Activated gamma-delta T cell treated with Interleukin-2 at 50 U/mL for 16 hours (primary cell): Measurements from ENCODE around the gene CD8A.
A peak's percentile ranks its signal among the peaks of the same experiment; 100 is the strongest.
"Not testable (repeated sequence)": the region's sequence is repeated elsewhere in the genome, so short reads cannot be mapped to it uniquely, and the experiment has no call there.

Experiments
- DNase-seq: peaks from one replicate; pipeline ENCODE4 v3.0.0-alpha.2; 2020

CD8A gene

DNA sequence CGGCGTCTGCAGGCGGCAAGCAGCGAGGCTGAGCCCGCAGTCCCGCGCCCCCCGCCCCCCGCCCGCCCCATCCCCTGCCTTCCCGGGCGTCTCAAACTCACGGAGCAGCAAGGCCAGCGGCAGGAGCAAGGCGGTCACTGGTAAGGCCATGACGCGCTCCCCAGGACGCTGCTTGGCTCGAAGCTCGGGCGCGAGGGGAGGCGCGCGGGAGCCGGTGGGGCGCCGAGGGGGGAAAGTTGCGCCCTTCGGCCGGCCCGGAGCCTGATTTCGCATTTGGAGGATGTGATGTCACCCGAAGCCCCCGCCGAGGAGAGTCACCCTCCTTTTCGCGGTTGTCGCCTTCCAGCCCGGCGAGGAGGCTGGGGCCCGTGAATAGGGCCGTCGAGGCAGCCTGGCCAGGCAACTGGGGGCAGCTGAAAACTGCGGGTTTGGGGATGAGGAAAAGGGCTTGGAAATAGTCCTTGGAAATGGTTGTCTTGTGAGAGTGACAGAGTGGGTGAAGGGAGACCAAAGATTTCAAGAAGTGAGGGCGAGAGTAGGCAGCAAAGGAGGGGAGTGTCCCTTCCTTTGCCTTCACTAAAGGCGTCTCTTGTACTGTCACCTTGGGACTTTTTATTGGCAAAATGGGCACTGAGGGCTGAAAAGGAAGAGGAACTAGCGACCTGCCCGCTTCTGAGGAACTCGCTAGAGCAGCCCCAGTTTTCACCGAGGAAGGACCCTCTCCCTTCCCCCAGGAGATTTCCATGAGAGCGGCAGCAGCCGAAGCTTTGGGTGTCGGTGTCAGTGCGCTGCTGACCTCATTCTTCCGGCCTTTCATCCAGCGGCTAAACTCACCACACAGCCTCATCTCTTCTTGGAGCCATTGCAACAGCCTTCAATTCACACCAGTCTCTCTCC is at the start of gene CD8A:
Gene CD8A, minus strand, starts transcription at position 238 of the 897 bp plus-strand sequence. Its CDS starts 88 bp downstream, at position 150.
- DNase-seq = no peak

DNA sequence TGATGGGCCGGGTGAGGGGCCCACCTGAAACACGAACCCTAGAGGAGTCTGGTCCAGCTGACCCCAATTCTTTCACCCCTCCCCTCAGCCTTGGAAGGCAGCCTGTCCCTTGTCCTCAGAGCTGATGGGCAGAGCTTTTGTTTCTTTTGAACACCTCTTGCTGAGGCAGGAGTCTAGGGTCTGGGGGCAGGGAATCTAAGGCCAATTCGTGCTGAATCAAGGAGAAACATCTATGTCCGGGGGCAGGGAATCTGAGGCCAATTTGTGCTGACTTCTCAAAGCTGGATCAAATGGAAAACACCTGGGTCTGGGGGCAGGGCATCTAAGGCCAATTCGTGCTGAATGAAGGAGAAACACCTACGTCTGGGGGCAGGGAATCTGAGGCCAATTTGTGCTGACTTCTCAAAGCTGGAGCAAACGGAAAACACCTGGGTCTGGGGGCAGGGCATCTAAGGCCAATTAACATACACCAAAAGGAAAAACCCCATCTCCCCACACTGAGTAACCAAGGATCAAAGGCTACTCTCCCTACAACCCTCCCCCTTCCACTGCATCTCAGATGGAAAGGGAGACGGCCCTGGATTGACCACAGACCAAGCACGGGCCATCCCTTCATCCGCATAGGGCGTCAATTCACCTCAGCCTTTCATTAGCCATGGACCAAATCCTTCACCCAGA is 49.3 kb upstream of the CD8A start:
- DNase-seq = not testable (repeated sequence)

DNA sequence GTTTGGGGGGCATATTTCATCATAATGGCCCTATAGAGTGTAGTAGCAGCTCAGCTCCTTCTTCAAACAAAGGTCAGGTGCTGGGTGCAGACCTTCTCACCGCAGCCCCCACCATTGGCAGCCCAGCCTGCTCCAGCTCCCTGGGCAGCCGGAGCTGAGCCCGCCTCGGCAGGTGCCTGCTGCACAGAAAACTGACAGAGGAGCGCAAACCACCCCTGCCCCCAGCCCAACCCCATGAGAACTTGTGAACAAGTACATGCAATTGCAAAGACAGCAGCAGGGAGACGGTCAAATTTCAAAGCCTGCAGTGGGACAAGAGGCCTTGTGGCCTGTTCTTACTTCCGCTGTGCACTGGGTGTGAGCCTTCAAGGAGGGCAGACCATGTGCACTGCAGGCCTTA is 48.7 kb upstream of the CD8A start:
- DNase-seq = not testable (repeated sequence)

DNA sequence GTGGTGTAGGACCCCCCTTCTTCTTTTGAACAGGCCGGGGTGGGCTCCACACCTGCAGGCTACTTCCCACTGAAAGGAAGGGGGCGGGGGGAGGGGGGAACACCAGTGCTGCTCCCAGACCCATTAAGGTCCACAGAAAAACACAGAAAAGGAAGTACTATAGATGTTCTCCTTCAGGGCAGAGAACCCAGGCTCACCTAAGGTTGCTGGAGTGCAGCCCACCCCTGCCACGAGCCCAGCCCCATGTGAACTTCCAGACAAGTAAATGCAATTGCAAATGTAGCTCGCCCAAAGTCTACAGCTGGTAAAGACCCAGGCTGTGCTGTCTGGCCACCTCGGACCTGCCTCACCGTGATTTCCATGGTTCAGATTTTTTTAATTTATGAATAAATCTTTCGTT is 47.0 kb upstream of the CD8A start:
- not testable (repeated sequence) for DNase-seq

DNA sequence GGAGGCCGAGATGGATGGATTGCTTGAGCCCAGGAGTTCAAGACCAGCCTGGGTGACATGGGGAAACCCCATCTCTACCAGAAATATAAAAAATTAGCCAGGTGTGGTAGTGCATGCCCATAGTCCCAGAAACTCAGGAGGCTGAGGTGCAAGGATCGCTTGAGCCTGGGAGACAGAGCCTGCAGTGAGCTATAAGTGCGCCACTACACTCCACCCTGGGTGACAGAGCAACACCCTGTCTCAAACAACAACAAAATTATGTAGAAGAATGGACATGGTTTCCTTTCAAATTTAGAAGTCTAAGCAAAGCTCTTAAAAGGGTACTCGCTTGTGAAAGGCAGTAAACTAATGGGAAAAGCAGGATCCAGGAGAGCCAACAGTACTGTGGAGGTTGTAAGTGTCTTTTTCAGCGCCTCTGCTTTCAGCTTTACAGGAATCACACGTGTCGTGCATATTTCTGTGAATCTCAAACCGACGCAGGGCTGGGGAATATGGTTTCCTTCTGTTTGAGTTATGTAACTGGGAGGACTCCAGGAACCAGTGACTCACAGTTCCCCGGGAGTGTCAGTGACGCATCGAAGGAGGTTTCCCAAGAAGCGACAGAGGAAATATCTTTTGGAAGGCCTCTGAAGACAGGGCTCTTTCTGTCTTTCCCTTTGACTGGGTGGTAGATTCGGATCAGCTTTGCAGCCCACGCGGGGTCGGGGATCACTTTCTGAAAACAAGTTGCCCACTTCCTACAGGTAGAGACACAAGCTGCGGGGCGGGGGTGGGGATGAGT is 46.4 kb upstream of the CD8A start:
- DNase-seq = not testable (repeated sequence)

DNA sequence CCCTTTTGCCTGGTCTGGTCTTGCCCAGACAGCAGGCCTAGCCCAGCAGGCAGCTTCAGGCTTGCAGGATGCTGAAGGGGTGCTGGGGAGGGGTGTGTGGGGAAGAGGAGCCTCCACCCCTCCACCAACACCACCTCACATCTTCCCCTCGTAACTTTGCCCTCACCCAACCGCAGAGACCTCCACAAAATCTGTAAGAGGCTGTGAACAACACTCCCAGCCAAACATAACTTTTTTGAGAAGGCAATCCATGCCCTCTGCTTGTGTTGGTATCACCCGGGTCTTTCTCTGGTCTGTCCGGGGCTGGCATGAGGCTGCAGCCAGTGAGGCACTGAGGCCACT is 44.8 kb upstream of the CD8A start:
- DNase-seq = not testable (repeated sequence)

DNA sequence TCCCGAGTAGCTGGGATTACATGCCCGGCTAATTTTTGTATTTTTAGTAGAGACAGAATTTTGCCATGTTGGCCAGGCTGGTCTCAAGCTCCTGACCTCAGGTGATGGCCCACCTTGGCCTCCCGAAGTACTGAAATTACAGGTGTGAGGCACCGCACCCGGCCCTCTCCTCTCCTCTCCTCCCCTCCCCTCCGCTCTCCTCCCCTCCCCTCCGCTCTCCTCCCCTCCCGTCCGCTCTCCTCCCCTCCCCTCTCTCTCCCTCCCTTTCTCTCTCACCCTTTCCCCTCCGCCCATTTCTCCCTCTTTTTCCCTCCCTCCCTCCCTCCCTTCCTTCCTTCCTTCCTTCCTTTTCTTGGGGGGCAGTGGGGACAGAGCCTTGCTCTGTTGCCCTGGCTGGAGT is 42.6 kb upstream of the CD8A start:
- DNase-seq = no peak

DNA sequence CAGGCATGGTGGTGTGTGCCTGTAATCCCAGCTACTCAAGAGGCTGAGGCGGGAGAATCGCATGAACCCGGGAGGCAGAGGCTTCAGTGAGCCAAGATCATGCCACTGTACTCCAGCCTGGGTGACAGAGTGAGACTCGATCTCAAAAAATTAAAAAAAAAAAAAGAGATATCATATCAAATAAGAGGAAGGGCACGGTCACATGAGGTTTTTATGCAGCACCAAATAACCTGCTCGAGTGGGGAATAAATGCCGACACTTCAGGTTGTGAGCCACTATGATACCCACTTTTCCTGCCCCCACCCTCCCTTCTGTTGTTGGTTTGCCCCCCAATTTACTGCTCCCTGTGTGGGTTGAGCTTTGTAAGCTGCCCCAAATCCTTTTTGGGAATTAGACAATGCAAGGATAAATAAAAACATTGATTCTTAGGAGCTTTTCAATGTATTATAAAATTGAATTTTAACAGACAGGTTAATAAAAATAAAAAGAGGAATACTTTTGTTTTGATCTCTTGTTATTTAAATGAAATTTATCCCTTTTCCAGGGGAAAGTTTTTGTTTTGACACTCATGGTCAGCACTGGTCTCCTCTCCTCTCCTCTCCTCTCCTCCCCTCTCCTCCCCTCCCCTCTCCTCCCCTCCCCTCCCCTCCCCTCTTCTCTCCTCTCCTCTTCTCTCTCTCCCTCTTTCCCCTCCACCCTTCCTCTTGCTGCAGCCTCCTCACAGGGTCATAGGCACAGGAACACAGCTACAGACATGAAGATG is 41.8 kb upstream of the CD8A start:
- no peak for DNase-seq

DNA sequence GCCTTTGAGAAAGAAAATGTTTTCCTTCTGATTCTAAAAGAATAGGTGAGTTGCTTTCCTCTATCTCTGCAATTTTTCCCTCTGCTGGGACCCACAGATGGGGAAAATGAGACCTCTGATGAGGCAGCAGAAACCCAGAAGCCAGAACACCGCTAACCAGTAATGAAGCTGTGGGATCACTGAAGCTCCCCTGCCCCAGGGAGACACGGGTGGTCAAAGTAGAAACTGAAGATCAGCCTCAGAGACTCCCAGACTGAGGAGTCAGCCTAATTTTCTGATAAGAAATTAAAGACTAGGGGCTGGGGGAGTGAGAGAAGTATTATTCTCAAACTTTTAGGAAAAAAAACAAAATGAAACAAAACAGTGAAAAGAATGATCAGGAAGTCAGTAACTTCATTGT is 40.8 kb upstream of the CD8A start:
- DNase-seq = no peak

DNA sequence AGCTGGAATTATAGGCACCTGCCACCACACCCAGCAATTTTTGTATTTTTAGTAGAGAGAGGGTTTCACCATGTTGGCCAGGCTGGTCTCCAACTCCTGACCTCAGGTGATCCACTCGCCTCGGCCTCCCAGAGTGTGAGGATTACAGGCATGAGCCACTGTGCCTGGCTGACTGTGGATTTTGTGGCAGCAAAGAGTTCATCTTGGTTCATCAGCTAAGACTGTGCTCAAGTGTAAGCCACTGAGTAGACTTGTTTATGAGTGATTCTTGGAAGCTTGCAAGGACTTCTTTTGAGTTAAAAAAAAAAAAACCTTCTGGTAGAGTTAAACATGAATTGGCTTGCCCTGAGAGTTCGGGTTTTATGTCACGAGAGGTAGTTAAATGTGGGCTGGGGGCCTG is 36.2 kb upstream of the CD8A start:
- no peak for DNase-seq

DNA sequence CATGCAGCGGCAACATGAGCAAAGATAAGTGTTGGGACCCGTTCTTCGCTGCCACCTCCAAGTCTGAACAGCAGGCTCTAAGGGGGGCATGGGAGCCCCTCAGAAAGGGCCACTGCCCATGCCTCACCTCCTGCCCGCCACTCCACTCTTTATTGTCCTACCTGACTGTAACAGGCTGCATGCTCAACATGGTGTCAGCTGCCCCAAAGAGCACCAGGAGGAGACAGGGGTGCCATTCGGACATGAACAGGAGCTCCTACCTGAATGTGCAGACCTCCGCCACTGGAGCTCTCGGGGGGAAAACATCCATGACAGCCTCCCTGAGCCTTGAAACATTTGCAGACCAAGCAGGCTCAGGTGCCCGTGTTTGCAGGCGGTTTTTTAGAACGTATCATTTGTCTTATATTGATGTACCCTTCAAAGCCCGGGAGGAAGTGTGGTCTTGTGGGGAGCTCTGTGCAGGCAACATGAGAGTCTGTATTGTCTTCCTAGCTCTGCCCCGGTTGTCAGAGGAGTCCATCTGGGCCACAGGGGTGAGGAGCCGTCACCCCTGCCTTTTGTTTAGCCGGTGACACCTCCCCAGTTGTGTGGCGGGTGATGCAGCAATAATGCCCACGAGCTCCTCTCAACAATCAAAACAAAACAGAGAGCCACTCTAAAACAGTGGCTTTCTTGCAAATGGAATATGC is 35.1 kb upstream of the CD8A start:
- DNase-seq = peak; percentile 59

DNA sequence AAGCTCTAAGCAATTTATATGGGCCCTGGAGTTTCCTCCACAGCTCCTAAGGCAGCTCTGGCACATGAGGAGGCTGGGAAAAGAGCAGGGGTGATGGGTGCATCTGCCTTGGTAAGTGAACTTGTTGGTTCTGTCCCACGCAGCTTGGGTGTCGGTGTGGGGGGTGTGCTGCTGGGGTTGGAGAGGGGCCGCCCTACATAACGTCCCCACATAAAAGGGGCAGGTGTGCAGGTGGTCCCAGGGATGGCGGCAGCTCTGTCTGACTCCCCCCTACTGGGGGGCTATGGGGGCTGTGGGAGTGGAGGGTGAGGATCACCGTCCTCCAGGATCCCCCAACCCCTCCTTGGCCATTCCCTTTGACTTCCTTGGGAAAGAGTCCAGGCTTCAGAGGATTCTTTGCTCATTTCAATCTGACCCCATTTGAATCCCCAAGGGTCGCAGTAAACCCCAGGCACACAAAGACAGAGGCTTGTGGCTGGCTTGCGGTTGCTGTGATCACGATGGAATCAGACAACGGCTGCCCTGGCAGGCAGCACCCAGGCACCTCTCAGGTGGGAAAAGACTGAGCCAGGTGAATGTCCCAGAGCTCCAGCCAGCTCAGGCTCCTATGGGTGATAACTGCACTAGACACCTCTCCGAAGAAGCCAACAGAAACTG is 34.5 kb upstream of the CD8A start:
- DNase-seq = no peak

DNA sequence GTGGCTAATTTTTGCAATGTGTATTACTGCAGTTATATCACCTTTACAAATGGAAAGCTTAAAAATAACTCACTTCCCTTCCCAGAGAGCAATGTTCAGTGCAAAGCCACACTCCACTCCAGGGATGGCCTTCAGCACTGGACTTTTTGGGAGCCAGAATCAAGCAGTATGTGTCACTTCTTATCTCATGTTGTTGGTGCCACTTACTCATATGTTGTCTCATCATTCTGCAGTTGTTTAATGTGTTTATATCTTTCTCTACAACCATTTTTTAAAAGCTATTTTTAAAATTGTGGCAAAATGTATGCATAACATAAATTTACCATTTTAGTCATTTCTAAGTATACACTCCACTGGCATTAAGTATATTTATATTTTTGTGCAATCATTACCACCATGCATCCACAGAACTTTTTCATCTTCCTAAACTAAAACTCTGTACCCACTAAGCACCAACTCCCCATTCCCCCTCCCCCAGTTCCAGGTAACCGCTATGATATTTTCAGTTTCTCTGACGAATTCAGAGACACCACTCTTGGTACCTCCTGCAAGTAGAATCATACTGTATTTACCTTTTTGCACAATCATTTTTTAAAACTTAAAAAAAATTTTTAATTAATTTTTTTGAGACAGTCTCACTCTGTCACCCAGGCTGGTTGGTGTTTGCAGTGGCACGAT is 32.1 kb upstream of the CD8A start:
- DNase-seq = no peak

DNA sequence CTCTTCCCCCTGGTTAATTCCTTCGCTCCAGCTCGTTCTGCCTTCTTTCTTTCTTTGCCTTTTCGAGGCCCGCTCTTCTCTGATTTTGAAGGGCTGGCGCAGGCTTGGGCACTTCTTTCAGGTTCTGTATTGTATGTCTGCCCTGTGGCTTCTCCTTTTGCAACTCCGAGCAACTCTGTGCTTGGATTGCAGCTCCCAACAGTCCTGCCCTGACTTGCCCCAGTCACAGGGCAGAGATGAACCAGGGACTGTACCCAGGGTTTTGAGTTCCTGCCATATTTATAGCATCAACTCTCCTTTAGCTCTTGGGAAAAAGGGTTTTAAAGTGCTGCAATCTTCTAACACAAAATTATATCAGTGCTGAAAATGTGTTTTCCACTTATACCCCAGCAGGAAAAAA is 31.1 kb upstream of the CD8A start:
- DNase-seq = no peak

DNA sequence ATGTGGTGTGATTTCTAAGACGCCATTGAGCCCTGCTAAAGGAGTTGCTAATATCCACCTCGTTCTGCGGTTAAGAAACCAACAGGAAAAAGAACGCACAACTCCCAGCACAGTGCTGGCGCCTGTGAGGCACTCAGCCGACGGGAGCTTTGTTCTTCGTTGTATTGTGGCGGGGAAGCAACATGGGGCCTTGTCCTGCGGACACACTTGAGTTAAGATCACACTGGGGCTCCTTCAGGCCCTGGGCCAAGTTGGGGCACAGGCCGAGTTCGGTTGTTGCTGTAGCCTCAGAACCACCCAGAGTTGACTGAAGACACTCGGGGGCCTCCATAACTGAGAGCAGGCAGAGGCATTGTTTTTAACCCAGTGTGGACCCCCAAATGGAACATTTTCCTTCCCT is 30.6 kb upstream of the CD8A start:
- DNase-seq = no peak

DNA sequence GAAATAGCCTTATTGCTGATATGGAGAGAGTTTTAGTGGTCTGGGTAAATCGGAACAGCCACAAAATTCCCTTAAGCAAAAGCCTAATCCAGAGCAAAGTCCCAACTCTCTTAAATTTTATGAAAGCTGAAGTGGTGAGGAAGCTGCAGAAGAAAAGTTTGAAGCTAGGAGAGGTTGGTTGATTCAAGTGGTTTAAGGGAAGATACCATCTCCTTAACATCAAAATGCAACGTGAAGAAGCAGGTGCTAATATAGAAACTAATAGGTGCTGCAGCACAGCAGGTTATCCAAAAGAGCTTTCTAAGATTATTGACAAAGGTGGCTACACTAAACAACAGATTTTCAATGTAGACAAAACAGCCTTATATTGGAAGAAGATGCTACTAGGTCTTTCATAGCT is 28.2 kb upstream of the CD8A start:
- no peak for DNase-seq

DNA sequence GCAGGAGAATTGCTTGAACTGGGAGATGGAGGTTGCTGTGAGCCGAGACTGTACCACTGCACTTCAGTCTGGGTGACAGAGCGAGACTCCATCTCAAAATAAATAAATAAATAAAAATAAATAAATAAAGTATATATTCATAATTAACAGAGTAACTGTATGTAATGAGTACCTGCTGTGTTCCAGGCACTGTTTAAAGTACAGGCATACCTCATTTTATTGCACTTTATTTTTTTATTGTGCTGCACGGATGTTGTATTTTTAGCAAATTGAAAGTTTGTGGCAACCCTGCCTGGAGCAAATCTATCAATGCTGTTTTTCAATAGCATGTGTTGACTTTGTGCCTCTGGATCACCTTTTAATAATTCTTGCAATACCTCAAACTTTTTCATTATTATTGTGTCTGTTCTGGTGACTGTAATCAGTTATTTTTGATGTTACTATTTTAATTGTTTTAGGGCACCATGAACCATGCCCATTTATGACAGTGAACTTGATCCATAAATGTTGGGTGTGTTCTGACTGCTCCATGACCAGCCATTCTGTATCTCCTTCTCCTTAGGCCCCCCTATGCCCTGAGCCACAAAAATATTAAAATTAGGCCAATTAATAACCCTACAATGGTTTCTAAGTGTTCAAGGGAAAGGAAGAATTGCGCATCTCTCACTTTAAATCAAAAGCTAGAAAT is 27.5 kb upstream of the CD8A start:
- DNase-seq = no peak

DNA sequence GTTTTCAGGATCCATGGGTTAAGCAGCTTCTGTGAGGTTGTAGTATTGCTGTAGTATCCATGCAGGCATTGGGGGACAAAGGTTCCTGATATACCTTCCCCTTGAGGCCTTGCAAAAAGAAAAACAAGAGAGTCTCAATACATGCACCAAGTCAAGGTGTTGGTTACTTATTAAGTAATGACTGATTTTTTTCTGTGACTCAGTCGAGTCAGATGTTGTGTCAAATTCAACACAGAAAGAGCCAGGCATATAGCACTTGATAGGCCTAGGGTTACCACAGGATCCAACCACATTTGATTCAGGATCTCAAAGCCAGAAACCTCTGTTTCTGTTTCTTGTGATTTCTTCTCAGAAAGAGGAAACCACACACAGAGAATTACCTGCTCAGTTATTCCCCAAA is 24.9 kb upstream of the CD8A start:
- DNase-seq = no peak

DNA sequence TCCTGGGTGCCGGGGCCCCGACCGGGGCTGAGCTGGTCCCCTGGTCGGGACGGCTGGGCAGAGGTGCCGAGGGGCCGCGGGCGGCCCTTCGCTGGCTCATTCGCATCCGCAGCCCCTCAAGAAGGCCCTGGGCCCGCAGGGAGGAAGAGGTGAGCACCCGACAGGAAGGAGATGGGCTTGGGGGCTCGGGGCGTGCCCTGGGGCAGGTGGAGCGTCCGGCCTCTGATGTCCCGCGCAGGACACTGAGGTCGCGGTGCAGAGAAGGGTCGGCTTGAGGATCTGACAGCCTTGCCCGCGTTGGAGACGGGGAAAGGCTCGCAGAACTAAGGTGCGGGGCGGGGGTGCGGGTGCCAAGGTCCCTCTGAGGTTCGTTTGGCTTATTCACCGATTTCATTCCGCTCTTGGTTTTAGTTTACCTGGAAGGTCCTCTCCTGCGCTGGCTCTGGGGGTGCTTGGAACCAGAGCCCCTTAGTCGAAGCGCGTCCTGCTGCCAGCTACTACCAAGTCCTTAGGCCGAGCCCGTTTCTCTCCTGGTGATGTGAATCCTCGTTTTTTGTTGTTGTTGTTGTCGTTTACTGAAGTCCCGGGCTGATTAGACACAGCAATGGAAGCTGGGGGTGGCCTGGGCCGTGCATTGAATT is 18.9 kb upstream of the CD8A start:
- no peak for DNase-seq
